ENCODE results near the gene HASPIN. TPM values are rescaled to one million over a fixed set of nuclear protein-coding genes. Genes with fewer than 3 reads are reported as not detected.

Gene HASPIN
- total and polyA plus RNA-seq, 2 of the 13 experiments (the other 11 are each of a cell fraction or from before 2014, with no cell fraction given): 2.7 to 8.1 TPM

DNA sequence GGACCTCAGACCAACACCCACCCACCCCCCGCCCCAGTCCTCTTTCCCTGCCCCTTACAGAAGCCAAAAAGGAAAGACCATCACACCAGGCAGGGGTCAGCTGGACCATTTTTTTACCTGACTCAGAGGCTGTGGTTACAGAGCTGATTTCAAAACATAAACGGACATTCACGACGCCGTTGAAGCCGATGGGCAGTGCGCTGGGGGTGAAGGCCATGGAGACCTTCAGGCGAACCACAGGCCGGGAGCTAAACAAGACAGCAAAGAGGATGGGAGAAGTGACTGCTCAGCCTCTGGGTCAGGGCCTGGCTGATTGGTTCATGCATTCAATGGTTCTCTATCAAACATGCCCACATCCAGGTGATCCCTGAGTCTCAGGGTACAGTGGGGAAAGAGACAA lies 24.1 kb downstream of the HASPIN start:
- ChIA-PET POLR2A (interaction anchor here (0.6 to 1.6 kb wide), 2 partner anchors 9 to 55 kb away, joined by 3 to 4 read pairs; no protein-coding TSS in a partner anchor), CTCF (ENCODE audit: low intra/inter-chr PET ratio, low total read pairs) (no interaction called here)
- Histone ChIP-seq H3K27me3 (ENCODE audit: control insufficient read depth in 1 of 2, insufficient read depth in 2 of 2, low read length in 2 of 2) (no peaks in the 10 kb centered on the region; a peak in 2 of 5 replicates), H3K27ac (ENCODE audit: extremely low read length, insufficient read depth, low read length) (no peak overlapping the region), H3K4me2 (ENCODE audit: low read depth, low read length) (peak overlapping the region; percentile 55), H3K36me3 (replicated peaks in 1 of 2; ENCODE audit: control insufficient read depth in 1 of 2, insufficient read depth in 2 of 2, low read length in 2 of 2) (no peaks in the 10 kb centered on the region), H3K9ac (ENCODE audit: insufficient read depth, low read depth, low read length) (no peak overlapping the region), H2AFZ (ENCODE audit: low read length) (no peak overlapping the region), H3K79me2 (ENCODE audit: insufficient read depth, low read length) (no peaks in the 10 kb centered on the region), H3K4me1 (ENCODE audit: insufficient read depth, low read length) (peaks cover 20% of the 10 kb centered on the region), H3K4me3 (replicated peaks in 1 of 3; ENCODE audit: insufficient read depth in 1 of 3, low read depth in 2 of 3, low read length in 3 of 3) (peak overlapping the region in 1 of 3 experiments; percentile 50; a peak in 1 of 6 replicates), H4K20me1 (ENCODE audit: insufficient read depth, low read length) (no peaks in the 10 kb centered on the region), H3K9me3 (ENCODE audit: low read length) (no peaks in the 10 kb centered on the region)
- WGBS (ENCODE audit: low lambda C conversion rate): 8% methylated on average over 9 of the region's 9 CpGs
- FAIRE-seq (no peak), DNase-seq (ENCODE audit: low spot score) (peak; percentile 61), ATAC-seq (peak; percentile 81)
- in situ Hi-C loops (cut with HindIII; ENCODE audit: extremely low pct_ligation_motif_present, low pct_unique_long_range_greater_than_20kb) (no loop called here), intact Hi-C loops (cut with micrococcal nuclease; ENCODE audit: unreplicated experiment) (no loop called here)
- no TSS peak for BruUV-seq (replicated peaks)
- TF ChIP-seq RXRB (CRISPR knock-in tag; IDR thresholded peaks at IDR 0.05; ENCODE audit: borderline replicate concordance) (peak; percentile 62; the same call in 1 of the 2 replicates), PAXIP1 (CRISPR knock-in tag; conservative IDR thresholded peaks at IDR 0.05) (0 out of 2 replicates have a peak, but pooled peaks have one; percentile 20), ARHGAP35 (CRISPR knock-in tag; IDR thresholded peaks at IDR 0.05; ENCODE audit: borderline replicate concordance) (no peak), ARID5B (CRISPR knock-in tag; IDR thresholded peaks at IDR 0.05) (0 out of 2 replicates have a peak, but pooled peaks have one; percentile 15), ZNF691 (CRISPR knock-in tag; IDR thresholded peaks at IDR 0.05; ENCODE audit: borderline replicate concordance, low read depth) (peak; percentile 5; the same call in 1 of the 2 replicates), HNF1B (CRISPR knock-in tag; IDR thresholded peaks at IDR 0.05) (0 out of 2 replicates have a peak, but pooled peaks have one; percentile 28), SALL1 (CRISPR knock-in tag; IDR thresholded peaks at IDR 0.05) (peak; percentile 49; the same call in 1 of the 2 replicates), SPEN (CRISPR knock-in tag; IDR thresholded peaks at IDR 0.05; ENCODE audit: low read depth) (0 out of 2 replicates have a peak, but pooled peaks have one; percentile 37), ZNF7 (CRISPR knock-in tag; IDR thresholded peaks at IDR 0.05) (no peak), ZFX (CRISPR knock-in tag; IDR thresholded peaks at IDR 0.05; ENCODE audit: low read depth) (peak; percentile 45; the same call in 1 of the 2 replicates)
- TF ChIP-seq, protein P1, sequence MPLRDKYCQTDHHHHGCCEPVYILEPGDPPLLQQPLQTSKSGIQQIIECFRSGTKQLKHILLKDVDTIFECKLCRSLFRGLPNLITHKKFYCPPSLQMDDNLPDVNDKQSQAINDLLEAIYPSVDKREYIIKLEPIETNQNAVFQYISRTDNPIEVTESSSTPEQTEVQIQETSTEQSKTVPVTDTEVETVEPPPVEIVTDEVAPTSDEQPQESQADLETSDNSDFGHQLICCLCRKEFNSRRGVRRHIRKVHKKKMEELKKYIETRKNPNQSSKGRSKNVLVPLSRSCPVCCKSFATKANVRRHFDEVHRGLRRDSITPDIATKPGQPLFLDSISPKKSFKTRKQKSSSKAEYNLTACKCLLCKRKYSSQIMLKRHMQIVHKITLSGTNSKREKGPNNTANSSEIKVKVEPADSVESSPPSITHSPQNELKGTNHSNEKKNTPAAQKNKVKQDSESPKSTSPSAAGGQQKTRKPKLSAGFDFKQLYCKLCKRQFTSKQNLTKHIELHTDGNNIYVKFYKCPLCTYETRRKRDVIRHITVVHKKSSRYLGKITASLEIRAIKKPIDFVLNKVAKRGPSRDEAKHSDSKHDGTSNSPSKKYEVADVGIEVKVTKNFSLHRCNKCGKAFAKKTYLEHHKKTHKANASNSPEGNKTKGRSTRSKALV (CRISPR knock-in tag; IDR thresholded peaks at IDR 0.05): no peak

Measured in HepG2 (cell line).